NCI-H446 treated with DMSO at 0.1 percent for 48 hours (cell line): ENCODE measurements around the gene ATP2B2.

Source experiments
- DNase-seq: peaks from one replicate; lab custom pipeline; 2025; lab: John Stamatoyannopoulos, UW

The ATP2B2 gene

DNA sequence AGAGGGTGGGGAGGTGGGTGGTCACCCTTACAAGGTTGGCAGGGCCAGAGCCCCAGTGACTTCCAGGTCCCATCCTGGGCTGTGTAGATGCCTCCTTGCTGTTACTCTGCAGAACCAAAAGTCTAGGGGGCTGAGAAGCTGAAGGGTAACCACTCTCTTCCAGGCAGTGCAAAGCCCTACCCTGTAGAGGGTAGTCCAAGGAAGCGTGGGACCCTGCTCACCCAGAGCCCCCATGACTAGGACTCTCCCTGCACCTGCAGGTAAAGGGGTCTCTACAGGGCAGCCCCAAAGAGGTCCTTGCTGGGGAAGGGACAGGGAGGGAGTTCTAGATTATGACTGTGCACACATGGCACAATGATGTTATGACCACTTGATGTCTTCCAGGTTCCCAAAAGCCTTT lies 226.9 kb downstream of the ATP2B2 start:
- no peak for DNase-seq

DNA sequence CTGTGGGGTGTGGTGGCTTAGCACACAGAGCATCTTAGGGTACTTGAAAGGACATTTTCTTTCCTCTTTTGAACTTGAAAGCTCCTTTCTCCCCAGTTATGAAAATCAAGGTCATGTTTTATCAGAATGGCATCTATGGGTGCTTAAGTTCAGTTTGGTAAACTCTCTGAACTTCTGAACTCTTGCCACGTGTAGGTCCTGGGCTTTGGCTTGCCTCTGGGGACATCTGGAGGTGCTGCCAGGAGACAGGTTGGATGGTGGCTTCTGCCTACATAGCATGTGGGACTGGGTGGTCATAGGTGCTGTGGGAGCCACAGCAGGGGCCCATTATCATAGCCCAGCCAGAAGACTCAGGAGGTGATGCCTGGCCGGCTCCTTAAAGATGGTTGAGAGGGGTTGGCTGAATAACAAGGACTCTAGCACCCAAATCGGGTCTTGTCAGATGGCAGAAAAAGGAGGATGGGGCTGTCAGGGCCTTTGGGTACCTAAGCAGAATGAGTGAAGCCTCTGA lies 228.2 kb downstream of the ATP2B2 start:
- DNase-seq = no peak

DNA sequence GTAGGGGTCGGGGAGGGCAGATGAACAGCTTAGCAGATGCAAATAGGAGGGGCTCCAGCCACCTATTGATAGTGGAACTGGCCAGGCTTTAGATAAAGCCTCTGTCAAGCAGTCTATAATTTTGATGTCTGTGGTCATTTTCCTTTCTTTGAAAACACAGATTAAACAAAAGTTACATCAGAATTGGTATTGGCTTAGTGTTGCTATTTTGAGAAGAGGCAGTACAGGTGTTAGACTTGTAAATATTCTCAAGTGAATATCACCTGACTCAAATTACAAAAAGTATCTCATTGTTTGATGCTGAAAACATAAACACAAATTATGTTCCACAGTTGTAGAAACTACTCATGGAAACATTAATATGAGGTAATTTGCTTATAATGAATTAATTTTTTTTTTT lies 230.8 kb downstream of the ATP2B2 start:
- DNase-seq = no peak
